GM18519 (cell line): ENCODE measurements around the gene FAM161B.
"Not testable (repeated sequence)": the region's sequence is repeated elsewhere in the genome, so short reads cannot be mapped to it uniquely, and the experiment has no call there.

Experiments used
- ATAC-seq: cut with Tn5 transposase; IDR thresholded peaks from one replicate; pipeline ENCODE4 v1.9.1; 2021; ENCODE audit warnings: mild to moderate bottlenecking, moderate library complexity; ENCODE audit not compliant: unreplicated experiment, low FRiP score

The FAM161B gene, protein sequence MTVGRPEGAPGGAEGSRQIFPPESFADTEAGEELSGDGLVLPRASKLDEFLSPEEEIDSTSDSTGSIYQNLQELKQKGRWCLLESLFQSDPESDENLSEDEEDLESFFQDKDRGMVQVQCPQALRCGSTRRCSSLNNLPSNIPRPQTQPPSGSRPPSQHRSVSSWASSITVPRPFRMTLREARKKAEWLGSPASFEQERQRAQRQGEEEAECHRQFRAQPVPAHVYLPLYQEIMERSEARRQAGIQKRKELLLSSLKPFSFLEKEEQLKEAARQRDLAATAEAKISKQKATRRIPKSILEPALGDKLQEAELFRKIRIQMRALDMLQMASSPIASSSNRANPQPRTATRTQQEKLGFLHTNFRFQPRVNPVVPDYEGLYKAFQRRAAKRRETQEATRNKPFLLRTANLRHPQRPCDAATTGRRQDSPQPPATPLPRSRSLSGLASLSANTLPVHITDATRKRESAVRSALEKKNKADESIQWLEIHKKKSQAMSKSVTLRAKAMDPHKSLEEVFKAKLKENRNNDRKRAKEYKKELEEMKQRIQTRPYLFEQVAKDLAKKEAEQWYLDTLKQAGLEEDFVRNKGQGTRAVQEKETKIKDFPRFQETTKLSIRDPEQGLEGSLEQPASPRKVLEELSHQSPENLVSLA

DNA sequence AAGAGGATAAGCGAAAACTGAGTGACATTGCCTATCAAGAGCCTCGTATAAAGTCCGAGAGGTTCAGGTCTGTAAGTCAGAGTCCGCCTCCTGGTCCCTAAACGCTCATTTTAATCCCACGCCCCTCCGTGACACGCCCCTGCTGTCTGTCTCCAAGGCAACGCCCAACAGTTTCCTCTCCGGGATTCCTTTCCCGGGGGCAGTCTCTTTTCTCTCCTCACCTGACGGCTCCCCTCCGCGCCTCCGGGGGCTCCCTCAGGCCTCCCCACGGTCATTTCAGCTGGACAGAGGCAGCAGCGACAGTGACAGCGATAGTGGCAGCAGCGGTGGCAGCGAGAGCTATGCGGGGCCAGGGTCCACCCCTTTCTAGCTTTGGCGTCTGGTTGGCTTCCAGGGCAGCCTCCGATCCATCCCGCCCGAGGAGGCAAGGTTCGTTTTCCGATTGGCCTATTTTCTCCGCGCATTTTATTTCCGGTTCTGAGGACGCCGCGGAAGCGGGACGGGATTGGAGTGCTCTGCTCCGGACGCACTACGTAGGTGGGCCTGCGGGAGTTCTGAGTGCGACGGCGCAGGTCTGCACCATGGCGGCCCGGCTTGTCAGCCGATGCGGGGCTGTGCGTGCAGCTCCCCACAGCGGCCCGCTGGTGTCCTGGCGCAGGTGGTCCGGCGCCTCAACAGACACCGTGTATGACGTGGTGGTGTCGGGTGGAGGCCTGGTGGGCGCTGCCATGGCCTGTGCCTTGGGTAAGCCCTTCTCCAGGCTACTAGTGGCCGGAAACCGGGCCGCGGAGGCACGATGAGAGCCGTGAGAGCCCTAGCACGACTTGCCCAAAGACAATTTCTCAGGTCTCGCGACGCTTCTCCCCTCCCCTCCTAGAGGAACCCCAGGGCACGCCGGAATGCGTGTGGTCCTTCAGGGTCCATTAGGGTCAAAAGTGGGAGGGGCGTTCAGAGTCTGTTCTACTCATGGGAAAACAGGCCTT is at the start of gene FAM161B, which contains the start of gene COQ6:
FAM161B (minus strand) TSS at position 343 of the 983 bp plus-strand sequence; CDS start at position 275, 68 bp downstream.
COQ6 (plus strand) TSS at position 551 of the 983 bp plus-strand sequence; CDS start at position 582, 31 bp downstream.
- peak; percentile 87 for ATAC-seq

DNA sequence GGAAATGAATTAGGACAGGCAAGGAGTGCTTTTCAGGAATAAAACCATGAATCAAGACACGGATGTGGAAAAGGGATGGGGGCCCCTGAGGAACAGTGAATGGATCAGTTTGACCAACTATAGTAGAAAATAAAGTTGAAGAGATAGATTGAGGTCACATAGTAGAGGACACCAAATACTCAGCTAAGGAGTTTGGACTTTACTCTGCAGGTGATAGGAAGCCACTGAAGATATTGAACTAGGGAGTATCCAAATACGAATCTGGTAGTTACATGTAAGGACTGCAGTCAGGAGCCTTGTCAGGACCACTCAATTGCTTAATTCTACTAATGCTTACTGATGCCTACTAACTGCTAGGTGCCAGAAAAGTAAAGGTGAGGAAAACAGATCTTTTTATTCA is 48.8 kb upstream of the FAM161B start:
- no peak for ATAC-seq

DNA sequence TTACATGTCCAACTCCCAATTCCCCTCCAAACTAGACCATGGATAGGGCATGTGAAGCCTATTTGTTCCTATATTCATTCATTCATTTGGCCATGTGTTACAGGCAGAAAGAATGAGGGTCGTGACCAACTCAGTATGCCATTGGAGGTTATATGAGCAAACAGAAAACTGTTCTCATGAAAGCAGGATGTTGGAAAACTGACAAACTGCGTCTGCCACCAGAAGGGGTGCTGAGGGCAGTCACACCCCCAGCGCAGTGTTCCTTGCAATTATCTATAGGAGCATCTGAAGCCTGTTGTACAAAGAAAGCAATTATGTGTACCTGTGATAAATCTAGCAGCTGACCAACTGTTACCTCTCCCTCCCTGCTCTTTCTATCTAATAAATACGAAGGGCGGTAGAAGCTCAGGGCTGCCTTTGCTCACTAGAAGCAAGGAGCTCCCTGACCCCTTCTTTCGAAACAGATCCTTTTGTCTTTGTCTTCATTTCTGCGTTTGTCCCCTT is 48.1 kb upstream of the FAM161B start:
- no peak for ATAC-seq

DNA sequence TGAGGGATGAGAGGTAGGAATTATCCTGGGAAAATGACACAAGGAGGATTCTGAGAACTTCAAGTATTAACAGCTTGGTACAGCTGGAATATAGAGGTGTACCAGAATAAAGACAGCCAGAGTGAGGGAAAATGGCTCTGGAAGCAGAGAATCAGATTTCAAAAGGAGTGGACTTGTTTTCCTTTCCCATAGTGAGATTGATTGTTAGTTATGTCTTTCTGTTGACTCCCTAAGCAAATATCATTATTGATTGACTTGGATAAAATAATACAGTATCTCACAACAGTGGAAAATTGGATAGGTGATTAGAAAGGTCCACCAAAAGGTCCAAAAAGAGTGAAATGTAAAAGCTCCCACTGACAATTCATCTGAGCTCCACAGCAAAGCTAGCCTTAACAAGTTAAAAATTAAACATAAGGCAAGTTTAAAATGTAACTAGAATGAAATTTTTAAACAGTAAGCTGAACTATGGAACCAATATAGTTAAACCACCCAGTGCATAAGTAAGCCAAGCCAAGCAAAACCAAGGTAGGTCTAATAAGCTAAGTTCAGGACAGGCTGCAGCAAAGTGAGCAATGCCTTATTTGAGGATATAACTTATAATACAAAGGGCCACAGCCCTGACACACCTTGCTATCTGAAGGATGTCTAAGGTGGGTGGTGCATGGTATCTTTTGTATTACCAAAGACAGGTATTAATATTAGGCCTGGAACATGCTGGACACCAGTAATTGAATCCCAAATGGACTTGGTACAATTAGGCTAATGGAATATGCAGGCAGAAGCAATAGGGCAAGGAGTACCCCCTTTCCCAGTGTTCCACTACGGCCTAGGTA is 47.4 kb upstream of the FAM161B start:
- ATAC-seq: no peak

DNA sequence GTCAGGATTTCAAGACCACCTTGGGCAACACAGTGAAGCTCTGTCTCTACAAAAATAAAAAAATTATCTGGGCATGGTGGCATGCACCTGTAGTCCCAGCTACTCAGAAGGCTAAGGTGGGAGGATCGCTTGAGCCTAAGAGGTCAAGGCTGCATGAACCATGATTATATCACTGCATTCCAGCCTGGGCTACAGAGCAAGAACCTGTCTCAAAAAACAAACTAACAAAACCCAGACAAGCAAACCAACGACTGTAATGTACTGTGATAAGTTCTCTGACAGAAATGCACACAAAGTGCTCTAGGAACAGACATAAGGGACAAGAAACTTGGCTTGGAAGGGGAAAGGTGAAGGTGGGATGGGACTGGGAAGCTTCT is 46.8 kb upstream of the FAM161B start:
- ATAC-seq: no peak

DNA sequence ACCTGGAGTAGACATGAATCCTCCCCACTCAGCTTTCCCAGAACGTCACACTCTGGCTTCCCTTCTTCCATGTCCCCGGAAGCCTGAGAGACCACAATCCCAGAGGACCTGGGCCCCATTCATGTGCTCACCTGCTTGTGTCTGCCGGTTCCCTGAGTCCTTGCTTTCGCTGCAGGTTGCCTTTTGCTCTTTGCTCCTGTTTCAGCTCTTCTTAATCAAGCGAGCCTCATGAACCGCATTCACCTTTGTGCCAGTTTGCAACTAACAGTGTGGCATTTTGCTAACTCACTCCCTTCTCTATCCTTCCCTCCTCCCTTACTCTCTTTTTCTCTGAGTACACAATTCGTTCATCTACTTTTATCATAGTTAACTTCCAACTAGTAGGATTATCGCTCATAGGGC is 46.1 kb upstream of the FAM161B start:
- ATAC-seq: no peak

DNA sequence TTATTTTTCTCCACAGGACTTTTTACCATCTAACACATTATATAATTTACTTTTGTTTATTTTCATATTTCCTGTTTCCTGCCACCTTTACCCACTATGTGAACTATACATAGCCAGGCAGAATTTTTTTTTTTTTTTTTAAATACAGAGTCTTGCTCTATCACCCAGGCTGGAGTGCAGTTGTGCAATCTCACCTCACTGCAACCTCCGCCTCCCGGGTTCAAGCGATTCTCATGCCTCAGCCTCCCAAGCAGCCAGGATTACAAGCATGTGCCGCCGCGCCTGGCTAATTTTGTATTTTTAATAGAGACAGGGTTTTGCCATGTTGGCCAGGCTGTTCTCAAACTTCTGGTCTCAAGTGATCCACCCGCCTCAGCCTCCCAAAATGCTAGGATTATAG is 45.0 kb upstream of the FAM161B start:
- not testable (repeated sequence) for ATAC-seq

DNA sequence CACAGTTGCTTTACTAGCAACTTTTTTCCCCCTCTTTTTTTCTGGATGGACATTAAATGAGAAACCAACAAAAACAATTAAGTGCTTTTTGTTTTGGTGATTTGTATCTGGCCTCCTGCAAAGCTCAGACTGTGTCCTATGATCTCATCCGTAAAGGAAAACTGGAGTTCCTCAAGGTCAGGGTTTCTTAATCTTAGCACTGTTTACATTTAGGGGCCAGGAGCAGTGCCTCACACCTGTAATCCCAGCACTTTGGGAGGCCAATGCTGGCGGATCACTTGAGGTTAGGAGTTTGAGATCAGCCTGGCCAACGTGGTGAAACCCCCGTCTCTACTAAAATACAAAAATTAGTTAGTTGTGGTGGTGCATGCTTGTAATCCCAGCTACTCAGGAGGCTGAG is 41.2 kb upstream of the FAM161B start:
- ATAC-seq: no peak

DNA sequence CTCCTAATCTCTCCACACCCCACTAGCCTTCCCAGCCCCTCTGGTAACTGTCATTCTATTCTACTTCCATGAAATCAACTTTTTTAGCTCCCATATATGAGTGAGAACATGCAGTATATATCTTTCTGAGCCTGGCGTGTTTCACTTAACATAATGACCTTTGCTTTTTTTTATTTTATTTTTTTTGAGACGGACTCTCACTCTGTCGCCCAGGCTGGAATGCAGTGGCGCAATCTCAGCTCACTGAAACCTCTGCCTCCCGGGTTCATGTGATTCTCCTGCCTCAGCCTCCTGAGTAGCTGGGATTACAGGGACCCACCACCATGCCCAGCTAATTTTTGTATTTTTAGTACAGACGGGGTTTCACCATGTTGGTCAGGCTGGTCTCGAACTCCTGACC is 38.8 kb upstream of the FAM161B start:
- not testable (repeated sequence) for ATAC-seq

DNA sequence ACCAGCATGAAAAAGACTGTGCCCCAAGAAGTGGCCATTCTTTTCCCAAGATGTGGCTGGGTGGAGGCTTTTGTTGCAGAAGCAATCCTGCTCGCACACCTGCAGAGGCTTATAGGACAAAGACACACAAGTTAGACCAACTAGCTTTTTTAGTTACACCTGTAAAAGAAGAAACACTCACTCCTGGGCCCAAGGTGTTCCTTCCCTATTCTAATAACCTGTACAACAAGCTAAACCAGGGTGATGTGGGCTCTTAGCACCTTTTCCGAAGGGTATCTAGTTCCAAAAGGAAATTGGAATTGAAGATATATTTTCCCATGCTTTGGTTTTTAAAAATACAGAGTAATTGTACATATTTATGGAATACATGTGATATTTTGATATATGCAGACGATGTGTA is 38.2 kb upstream of the FAM161B start:
- no peak for ATAC-seq

DNA sequence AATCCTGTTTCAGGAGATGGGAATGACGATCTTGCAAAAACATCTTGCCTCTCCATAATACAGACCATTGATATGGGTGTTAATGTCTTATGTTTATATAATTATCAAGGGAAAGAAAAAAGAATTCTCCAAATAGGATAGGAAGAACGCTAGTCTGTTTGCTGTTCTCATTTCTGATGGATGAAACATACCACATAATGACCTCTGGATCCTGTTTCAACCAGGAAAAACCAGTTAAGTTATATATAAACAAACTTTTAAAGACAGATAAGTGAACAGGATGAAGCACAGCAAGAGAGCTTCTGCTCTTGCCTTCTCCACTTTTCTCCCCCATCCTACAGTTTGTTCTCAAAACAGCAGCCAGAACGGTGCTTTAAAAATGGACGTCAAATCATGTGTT is 28.0 kb upstream of the FAM161B start:
- no peak for ATAC-seq

DNA sequence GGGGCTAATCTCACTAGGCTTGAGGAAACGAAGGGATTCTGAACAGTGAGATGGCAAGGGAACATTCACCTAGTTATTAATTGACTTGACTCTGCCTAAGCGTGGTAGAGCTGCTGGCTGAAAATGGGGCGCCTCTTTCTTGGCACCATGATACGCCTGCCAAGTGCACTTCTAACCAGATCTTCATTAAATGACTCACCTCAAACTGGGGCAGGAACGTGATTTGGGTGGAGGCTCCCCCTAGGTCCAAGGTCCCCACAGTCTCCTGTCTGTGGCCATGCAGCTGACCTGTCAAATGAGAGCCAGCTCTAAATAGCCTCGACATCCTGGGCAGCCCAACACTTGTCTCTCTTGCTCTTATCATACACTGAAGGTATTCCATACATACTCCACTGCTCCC is 26.2 kb upstream of the FAM161B start:
- no peak for ATAC-seq

DNA sequence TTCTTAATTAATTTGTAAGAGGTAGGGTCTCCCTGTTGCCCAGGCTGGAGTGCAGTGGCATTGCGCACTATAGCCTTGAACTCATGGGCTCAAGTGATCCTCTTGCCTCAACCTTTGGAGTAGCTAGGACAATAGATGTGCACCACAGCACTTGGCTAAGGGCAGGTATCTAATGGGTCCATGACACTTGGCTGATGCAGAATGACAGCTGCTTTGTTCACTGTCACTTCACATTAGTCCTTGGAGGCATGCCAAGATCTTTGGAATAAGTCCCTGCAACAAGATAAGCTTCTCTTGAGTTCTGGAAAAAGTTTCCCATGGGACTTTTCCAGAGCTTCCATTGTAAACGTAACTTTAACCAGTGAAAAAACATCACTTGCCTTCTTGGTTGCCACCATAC is 23.6 kb upstream of the FAM161B start:
- ATAC-seq: no peak

DNA sequence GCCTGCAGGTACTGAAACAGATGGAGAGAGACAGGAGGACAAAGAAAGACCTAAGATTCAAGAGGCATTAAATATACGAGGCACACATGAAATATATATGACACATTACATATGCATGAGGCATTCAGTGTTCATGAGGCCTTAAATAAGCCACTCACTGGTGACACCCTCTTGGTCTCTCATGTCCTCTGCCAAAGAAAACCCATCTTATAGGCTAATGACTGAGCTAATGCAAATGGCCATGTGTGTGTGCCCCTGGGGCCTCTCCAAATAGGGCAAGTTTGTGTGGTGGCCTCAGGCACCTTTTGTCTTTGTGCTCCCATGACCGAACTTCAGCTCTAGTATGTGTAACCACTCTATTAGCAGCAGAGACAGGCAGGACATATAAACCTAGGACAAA is 19.0 kb upstream of the FAM161B start:
- no peak for ATAC-seq

DNA sequence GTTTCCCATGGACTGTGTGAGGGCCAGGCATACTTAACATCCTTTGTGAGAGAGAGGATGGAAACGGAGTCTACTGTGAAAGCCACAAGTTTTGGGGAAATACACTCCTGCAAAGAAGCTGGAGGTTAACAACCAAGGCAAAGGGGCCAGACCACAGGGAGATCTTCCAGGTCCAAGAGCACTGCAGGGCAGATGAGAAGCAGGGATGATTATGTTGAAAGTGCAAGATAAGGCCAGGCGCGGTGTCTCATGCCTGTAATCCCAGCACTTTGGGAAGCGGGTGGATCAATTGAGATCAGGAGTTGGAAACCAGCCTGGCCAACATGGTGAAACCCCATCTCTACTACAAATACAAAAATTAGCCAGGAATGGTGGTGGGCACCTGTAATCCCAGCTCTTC is 15.3 kb upstream of the FAM161B start:
- ATAC-seq: no peak

DNA sequence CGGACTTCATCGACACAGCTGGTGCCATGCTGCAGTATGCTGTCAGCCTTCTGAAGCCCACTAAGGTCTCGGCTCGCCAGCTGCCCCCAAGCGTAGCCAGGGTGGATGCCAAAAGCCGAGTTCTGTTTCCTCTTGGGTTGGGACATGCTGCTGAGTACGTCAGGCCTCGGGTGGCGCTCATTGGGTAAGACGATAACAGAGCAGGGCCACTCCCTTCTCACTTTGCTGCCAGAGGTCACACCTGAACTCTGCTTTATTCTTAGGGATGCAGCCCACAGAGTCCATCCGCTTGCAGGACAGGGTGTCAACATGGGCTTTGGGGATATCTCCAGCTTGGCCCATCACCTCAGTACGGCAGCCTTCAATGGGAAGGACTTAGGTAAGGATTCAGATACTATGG is 11.3 kb upstream of the FAM161B start:
- no peak for ATAC-seq

DNA sequence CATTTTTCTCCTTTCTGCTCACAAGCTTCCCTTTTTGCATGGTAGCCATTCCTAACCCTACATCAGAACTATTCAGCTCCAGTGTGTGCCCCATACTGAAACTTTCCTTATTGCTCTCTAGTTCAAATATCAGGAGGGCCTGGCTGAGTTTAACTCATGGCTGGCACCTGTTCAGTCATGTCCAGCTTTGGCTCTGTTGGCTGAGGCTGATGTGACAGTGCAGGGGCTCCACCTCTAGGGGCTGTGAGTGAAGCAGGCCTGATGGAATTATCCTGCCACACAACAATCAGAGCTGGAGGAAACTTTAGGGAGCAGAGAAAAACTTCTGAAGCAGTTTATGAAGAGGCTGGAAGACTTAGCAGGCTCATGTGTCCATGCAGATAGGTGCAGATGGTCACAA is 8.7 kb upstream of the FAM161B start:
- no peak for ATAC-seq

DNA sequence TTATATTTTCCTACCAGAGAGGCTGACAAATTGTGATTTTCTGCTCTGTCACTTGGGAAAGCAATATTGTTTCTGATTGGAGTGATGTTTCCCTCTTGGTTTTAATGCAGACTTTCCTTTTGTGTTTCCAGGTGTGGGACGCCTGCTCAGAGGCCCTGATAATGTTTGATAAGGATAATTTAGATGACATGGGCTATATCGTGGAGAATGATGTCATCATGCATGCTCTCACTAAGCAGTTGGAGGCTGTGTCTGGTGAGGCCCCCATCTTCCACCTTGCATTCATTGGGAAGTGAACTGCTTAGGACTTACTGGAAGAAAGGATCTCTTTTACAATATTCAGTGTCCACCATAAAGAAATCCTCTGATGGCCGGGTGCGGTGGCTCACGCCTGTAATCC is 5.8 kb upstream of the FAM161B start:
- ATAC-seq: no peak

DNA sequence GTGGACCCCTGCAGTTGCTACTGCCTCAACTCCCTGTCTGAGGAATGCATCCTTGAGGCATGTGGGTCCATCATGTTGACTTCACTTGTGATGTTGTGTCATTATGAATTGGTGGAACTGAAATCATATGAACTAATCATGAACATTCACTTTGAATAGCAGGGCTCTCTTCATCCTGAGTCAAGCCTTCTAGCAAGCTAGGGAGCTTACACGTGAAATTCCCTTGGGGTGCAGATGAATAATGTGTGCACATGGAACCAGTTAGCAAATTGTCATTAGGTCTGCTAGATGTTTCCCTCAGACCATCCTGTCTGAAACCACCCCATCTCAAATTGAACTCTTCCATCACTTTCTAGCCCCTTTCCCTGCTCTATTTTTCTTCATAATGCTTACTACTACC is 3.8 kb upstream of the FAM161B start:
- ATAC-seq: no peak

DNA sequence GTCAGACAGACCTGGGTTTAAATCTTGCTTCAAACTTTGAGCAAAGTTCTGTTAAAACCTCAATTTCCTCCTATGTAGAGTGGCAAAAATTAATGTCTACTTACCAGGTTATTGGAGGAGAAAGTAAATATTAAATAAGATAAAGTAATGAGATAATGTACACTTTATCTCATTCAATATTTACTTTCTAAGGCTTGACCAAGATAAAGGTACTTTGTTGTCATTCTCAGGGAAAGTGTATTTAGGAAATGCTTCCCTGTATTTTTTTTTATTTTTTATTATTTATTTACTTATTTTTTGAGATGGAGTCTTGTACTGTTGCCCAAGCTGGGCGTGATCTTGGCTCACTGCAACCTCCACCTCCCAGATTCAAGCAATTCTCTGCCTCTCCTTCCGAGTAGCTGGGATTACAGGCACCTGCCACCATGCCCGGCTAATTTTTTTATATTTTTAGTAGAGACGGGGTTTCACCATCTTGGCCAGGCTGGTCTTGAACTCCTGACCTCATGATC is 4.7 kb downstream of the FAM161B start:
- no peak for ATAC-seq
